ENCODE results near the gene LIN28A.

DNA sequence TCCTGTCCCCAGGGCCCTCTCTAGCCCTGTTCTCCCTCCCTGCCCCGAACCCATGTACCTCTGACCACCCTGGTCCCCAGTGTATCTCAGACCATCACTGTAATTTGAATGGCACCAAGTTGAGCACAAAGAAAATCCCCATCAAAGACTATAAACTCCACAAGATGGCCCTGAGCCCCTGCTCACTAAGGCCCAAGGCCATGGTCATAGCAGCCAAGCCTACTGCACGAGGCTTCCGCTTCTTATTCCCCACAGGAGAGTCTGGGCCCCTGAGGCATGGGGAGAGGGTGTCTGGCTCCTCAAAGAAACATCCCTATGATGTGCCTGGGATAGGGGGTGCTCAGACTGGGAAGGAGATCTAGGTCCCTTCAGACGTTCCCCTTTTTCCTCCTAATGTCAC, 42.6 kb upstream of the LIN28A start:
- TF ChIP-seq, protein P1, sequence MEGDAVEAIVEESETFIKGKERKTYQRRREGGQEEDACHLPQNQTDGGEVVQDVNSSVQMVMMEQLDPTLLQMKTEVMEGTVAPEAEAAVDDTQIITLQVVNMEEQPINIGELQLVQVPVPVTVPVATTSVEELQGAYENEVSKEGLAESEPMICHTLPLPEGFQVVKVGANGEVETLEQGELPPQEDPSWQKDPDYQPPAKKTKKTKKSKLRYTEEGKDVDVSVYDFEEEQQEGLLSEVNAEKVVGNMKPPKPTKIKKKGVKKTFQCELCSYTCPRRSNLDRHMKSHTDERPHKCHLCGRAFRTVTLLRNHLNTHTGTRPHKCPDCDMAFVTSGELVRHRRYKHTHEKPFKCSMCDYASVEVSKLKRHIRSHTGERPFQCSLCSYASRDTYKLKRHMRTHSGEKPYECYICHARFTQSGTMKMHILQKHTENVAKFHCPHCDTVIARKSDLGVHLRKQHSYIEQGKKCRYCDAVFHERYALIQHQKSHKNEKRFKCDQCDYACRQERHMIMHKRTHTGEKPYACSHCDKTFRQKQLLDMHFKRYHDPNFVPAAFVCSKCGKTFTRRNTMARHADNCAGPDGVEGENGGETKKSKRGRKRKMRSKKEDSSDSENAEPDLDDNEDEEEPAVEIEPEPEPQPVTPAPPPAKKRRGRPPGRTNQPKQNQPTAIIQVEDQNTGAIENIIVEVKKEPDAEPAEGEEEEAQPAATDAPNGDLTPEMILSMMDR (IDR thresholded peaks at IDR 0.05), result no peak
- no peak for TF ChIP-seq POLR2A (IDR thresholded peaks at IDR 0.05)

Measured in right lobe of liver (tissue), 4 donors.